Gastrocnemius medialis (tissue), 4 donors: ENCODE results near the gene PSMD13.

Experiments used
- POLR2A ChIP-seq, 2 donors: fragments of 450-650 bp; IDR thresholded peaks; one replicate each; pipeline ENCODE4 v1.6.1; 2017; ENCODE audit warnings: antibody characterized with exemption in 2 of 2, mild to moderate bottlenecking in 2 of 2, moderate library complexity in 2 of 2
- TF ChIP-seq, protein P1 (sequence below), 5 experiments: fragments of 450-650 bp in 3 of 5; fragments of 200-600 bp in 2 of 5; sonication (generic) in 2 of 5; IDR thresholded peaks in 4 of 5; conservative IDR thresholded peaks in 1 of 5; 1 replicate in 4 of 5; 2 replicates in 1 of 5; pipeline ENCODE4 v1.5.1; 2016 to 2019; ENCODE audit warnings: antibody characterized with exemption in 5 of 5, mild to moderate bottlenecking in 3 of 5, moderate library complexity in 3 of 5

DNA sequence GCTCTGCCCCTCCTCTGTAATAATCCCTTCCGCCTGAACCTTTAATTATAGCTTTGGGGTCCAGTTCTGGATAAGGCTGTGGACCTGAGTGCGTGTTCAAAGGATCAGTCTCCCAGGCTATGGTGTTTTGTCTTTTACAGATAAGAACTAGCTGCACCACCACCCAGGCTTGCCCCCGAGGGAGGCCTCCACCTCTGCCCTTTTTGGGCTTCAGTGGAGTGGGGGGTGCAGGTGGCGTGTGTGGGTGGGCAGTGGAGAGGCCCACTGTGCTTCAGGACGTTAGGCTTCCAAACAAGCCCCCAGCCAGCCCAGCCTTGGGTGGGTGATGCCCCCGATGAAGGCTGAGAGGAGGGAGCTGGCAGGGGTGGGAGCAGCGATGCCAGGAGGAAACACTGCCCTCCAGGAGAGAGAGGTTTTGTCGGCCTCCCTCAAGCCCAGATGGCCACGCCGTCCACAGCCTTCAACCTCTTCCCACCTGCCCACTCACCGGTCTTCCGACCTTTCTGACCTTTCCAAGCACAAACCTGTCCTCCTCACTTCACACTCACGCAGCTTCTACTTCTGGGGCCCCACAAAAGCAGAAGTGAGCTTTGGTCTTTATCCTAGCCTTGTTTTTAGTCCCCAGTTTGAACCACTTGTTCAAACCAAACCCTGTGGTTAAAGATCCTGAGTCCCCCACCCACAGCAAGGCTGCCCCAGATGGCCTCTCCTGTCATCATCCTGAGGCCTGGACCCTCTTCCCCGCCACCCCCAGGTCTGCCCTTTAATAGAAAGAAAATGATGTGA, 20.4 kb downstream of the PSMD13 start:
- TF ChIP-seq, protein P1, sequence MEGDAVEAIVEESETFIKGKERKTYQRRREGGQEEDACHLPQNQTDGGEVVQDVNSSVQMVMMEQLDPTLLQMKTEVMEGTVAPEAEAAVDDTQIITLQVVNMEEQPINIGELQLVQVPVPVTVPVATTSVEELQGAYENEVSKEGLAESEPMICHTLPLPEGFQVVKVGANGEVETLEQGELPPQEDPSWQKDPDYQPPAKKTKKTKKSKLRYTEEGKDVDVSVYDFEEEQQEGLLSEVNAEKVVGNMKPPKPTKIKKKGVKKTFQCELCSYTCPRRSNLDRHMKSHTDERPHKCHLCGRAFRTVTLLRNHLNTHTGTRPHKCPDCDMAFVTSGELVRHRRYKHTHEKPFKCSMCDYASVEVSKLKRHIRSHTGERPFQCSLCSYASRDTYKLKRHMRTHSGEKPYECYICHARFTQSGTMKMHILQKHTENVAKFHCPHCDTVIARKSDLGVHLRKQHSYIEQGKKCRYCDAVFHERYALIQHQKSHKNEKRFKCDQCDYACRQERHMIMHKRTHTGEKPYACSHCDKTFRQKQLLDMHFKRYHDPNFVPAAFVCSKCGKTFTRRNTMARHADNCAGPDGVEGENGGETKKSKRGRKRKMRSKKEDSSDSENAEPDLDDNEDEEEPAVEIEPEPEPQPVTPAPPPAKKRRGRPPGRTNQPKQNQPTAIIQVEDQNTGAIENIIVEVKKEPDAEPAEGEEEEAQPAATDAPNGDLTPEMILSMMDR (IDR thresholded peaks at IDR 0.05 in 4 of 5, conservative IDR thresholded peaks at IDR 0.05 in 1 of 5), result no peak
- TF ChIP-seq POLR2A (IDR thresholded peaks at IDR 0.05), result no peak
